ENCODE measurements around the gene DGKH. TPM values are rescaled to one million over a fixed set of nuclear protein-coding genes. Genes with fewer than 3 reads are reported as not detected.

Gene DGKH
- total RNA-seq, 1 donor from 2014 or later: 16.8 TPM

DNA sequence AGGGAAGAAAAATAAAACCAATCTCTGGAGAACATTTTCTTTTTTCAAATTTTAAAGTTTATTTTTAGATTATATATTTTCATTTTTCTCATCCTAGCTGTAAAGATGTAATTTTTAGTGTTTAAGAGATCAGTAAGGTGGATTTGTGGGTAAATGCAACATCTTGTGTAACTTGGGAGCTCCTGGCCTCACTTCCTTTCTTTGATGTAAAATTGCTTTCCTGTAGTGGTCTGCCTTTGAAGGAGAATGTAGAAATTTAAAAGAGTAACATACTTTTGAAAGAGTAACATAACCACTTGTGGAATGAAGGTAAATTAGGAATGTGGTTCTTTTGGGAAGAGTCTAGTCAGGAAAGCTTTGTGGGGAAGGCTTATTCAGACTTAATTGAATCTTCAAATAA, 127.8 kb downstream of the DGKH start:
- Histone ChIP-seq H3K4me3 (ENCODE audit: low read depth, low read length) (no peak overlapping the region), H3K27me3 (ENCODE audit: control insufficient read depth, insufficient read depth, low read length) (no peaks in the 10 kb centered on the region), H3K36me3 (ENCODE audit: control insufficient read depth, insufficient read depth, low read length) (peaks cover 13% of the 10 kb centered on the region)
- no peak for TF ChIP-seq CTCF (IDR thresholded peaks at IDR 0.05; ENCODE audit: insufficient read depth, low read length, severe bottlenecking)
- FAIRE-seq (no peak), DNase-seq (ENCODE audit: low read depth) (no peak)

GRCh38 chr13:42177189-42177588, 128.7 kb downstream of the DGKH start:
- no peak for TF ChIP-seq CTCF (IDR thresholded peaks at IDR 0.05; ENCODE audit: insufficient read depth, low read length, severe bottlenecking)
- no peak for FAIRE-seq
- Histone ChIP-seq H3K36me3 (ENCODE audit: control insufficient read depth, insufficient read depth, low read length) (peaks cover 15% of the 10 kb centered on the region), H3K4me3 (ENCODE audit: low read depth, low read length) (no peak overlapping the region), H3K27me3 (ENCODE audit: control insufficient read depth, insufficient read depth, low read length) (no peaks in the 10 kb centered on the region)
- DNase-seq (ENCODE audit: low read depth): no peak

DNA sequence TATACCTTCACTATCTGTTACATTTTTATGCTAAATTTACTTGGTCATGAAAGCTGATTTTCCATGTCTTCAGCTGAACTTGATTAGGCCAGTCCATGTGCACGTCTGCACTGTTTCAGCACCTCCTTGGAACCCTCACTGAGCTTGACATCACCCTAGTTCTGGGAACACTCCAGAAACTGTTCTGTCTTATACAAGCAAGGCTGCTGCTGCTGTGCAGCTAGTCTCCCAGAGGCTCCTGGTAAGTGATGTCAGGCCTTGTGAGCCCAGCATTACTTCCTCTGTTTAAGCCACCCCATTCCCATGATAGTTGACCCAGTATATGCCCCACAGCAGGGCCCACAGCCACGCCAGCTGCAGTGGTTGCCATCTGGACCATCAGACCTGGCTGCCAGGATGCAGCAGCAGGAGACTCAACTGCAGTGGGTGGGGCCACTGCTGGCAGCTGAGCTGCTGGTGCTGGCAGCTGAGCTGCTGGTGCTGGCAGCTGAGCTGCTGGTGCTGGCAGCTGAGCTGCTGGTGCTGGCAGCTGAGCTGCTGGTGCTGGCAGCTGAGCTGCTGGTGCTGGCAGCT, 133.0 kb downstream of the DGKH start:
- no peak for TF ChIP-seq CTCF (IDR thresholded peaks at IDR 0.05; ENCODE audit: insufficient read depth, low read length, severe bottlenecking)
- FAIRE-seq (peak; percentile 76), DNase-seq (ENCODE audit: low read depth) (no peak)
- H3K36me3 ChIP-seq (ENCODE audit: control insufficient read depth, insufficient read depth, low read length): peaks cover 15% of the 10 kb centered on the region
- H3K4me3 ChIP-seq (ENCODE audit: low read depth, low read length): no peak overlapping the region
- no peaks in the 10 kb centered on the region for H3K27me3 ChIP-seq (ENCODE audit: control insufficient read depth, insufficient read depth, low read length)

DNA sequence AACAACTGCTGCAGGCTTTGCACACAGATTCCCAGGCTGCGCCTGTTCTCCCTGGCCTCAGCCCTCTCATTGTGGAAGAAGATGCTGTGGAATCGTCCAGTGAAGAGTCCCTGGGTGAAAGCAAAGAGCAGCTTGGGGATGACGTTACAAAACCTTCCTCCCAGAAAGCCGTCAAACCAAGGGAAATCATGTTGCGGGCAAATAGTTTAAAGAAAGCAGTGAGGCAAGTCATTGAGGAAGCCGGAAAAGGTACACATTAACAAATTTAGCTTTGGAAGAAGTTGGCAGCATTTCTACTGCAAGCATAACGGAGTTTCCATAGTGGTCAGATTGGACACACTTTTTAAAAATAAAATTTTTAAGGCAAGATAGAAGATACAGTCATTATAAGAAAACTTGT, 140.6 kb downstream of the DGKH start:
- TF ChIP-seq CTCF (IDR thresholded peaks at IDR 0.05; ENCODE audit: insufficient read depth, low read length, severe bottlenecking): no peak
- no peaks in the 10 kb centered on the region for H3K27me3 ChIP-seq (ENCODE audit: control insufficient read depth, insufficient read depth, low read length)
- peaks cover 20% of the 10 kb centered on the region for H3K36me3 ChIP-seq (ENCODE audit: control insufficient read depth, insufficient read depth, low read length)
- no peak for FAIRE-seq
- H3K4me3 ChIP-seq (ENCODE audit: low read depth, low read length): no peak overlapping the region
- DNase-seq (ENCODE audit: low read depth): no peak

GRCh38 chr13:42190529-42190928, 142.1 kb downstream of the DGKH start:
- TF ChIP-seq CTCF (IDR thresholded peaks at IDR 0.05; ENCODE audit: insufficient read depth, low read length, severe bottlenecking): no peak
- FAIRE-seq (no peak), DNase-seq (ENCODE audit: low read depth) (no peak)
- no peak overlapping the region for H3K4me3 ChIP-seq (ENCODE audit: low read depth, low read length)
- H3K27me3 ChIP-seq (ENCODE audit: control insufficient read depth, insufficient read depth, low read length): no peaks in the 10 kb centered on the region
- peaks cover 21% of the 10 kb centered on the region for H3K36me3 ChIP-seq (ENCODE audit: control insufficient read depth, insufficient read depth, low read length)

Data from bronchial epithelial cell (primary cell).